Memory B cell (primary cell): Measurements from ENCODE around the gene PLAU.
"Not testable (repeated sequence)": the region's sequence is repeated elsewhere in the genome, so short reads cannot be mapped to it uniquely, and the experiment has no call there.

Source experiments
- ATAC-seq: fragments of 150-1000 bp; cut with Tn5 transposase; 2 replicates; pipeline ENCODE4 v1.10.0; 2021; ENCODE audit warnings: low read depth, mild to moderate bottlenecking, moderate library complexity
- DNase-seq, 2 donors: peaks; one replicate each; pipeline ENCODE4 v3.0.0; 2022; ENCODE audit warnings: low spot score in 2 of 2
- H3K27ac Mint-ChIP-seq: one replicate; pipeline ENCODE4 v1.8.0; 2022; ENCODE audit warnings: mild to moderate bottlenecking, moderate library complexity, mixed read lengths
- H3K27me3 Mint-ChIP-seq: one replicate; pipeline ENCODE4 v1.8.0; 2022; ENCODE audit warnings: mixed read lengths
- H3K36me3 Mint-ChIP-seq: one replicate; pipeline ENCODE4 v1.8.0; 2022; ENCODE audit warnings: mild to moderate bottlenecking, mixed read lengths
- H3K4me1 Mint-ChIP-seq: one replicate; pipeline ENCODE4 v1.8.0; 2022; ENCODE audit warnings: mixed read lengths
- H3K4me3 Mint-ChIP-seq: one replicate; pipeline ENCODE4 v1.8.0; 2022; ENCODE audit warnings: mild to moderate bottlenecking, moderate library complexity, mixed read lengths
- H3K9me3 Mint-ChIP-seq: one replicate; pipeline ENCODE4 v1.8.0; 2022; ENCODE audit warnings: mixed read lengths

The PLAU gene

DNA sequence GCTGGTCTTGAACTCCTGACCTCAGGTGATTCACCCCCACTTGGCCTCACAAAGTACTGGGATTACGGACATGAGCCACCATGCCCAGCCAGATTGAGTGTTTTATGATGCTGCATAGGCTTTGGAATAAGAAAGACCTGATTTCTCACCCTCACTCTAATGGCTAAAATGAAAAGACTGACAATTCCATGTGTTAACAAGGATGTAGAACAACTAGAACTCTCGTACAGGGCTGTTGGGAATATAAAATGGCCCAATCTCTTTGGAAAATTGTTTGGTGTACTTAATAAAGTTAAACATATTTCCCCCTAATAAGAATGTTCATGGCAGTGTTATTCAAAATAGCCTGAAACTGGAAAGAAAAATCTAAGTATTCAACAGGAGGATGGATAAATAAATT lies 43.8 kb downstream of the PLAU start:
- no peak overlapping the region for H3K4me3 Mint-ChIP-seq
- no peaks in the 10 kb centered on the region for H3K36me3 Mint-ChIP-seq
- no peak overlapping the region for H3K27ac Mint-ChIP-seq
- no peaks in the 10 kb centered on the region for H3K9me3 Mint-ChIP-seq
- H3K4me1 Mint-ChIP-seq: peaks cover 24% of the 10 kb centered on the region
- no peaks in the 10 kb centered on the region for H3K27me3 Mint-ChIP-seq
- DNase-seq (no peak), ATAC-seq (no peak)

DNA sequence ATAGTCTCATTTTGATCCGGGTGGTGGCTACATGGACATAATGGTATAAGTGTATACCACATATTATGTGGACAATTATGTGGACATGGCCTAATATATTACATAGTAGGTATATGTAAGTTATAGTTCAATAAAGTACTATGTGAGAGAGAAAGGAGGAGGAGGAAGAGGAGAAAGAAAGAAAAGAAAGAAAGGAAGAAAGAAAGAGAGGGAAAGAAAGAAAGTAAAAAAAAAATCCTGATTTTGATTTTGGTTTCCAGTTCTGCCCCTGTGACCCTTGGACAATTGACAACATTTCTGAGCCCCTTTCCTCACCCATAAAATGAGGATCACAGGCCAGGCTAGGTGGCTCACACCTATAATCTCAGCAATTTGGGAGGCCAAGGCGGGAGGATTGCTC lies 44.8 kb downstream of the PLAU start:
- Mint-ChIP-seq H3K4me1 (peaks cover 34% of the 10 kb centered on the region), H3K4me3 (peak overlapping the region; percentile 59), H3K27ac (peak overlapping the region; percentile 90)

DNA sequence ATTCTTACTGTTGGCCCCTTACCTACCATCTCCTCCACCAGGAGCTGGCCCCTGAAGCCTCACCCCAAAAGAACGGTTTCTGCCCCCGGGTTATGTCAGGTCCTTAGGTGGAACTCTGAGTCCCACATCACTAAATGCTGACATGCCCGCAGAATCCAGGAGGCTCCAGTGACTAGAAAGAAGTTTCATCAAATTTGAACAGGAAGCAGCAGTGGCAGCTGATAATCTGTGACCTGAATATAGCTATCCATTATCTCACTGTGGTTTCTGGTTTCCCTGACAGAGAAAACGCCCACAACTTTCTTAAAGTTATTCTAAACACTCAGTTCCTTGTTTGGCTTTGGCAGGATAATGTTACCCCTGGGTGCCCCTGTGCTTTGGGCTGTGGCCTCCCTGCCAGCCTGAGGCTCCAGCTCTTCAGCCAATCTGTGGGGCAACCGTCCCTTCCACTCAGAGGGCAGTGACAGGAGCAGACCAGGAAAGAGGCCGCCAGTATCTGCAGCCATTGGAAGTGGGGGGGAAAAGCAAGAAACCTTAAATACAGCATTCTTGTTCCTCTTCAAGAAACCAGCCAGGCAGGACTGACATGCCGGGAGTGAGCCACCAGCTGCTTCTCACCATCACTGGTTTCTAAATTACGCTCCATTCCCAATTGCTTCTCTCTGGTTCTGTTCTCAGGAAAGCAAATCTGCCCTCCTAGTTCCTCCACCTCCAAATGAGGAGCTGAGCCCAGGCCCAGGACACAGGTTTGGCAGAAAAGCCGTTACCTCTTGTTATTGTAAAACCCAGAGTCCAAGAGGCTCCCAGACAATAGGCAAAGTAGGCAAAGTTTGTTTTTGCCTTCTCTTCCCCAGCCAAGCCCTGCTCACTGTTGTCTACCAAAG lies 45.8 kb downstream of the PLAU start:
- Mint-ChIP-seq H3K36me3 (no peaks in the 10 kb centered on the region), H3K27me3 (no peaks in the 10 kb centered on the region), H3K4me1 (peaks cover 38% of the 10 kb centered on the region)

More for the DNA sequence above, 44.8 kb downstream of the PLAU start:
- DNase-seq: no peak
- H3K9me3 Mint-ChIP-seq: no peaks in the 10 kb centered on the region
- no peak for ATAC-seq
- H3K36me3 Mint-ChIP-seq: no peaks in the 10 kb centered on the region
- H3K27me3 Mint-ChIP-seq: no peaks in the 10 kb centered on the region

DNA sequence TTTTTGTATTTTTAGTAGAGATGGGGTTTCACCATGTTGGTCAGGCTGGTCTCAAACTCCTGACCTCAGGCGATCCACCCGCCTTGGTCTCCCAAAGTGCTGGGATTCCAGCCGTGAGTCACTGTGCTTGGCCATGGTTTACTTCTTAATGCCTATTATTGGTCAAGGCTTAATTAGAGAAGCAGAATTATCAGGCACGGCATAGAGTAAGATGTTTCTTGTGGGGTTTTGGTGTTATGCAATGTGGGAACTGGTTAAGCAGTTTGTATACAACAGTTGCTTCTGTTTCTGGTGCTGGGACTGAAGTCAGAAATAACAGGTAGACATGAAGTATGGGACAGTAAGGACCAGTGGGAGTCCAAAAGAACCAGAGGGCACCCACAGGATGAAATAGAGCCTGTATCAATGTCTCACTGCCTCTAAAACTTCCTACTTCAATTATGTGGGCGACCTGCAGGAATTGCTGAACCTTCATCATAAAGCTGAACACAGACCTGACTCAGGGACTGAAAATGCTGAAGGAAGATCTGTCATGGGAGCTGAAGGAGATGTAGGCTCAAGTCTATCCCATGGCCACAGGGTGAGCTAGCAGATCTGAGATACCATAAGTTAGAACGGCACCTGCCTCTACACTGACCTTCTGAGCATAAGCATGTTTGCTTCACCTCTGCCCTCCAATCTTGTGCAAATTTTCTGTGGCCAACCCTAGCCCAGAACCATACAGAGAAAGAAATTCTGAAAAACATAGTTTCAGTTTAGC lies 48.7 kb downstream of the PLAU start:
- Mint-ChIP-seq H3K4me1 (peaks cover 38% of the 10 kb centered on the region), H3K9me3 (no peaks in the 10 kb centered on the region), H3K4me3 (no peak overlapping the region), H3K36me3 (no peaks in the 10 kb centered on the region), H3K27me3 (no peaks in the 10 kb centered on the region), H3K27ac (peak overlapping the region; percentile 95)
- DNase-seq (no peak), ATAC-seq (no peak)

More for the DNA sequence above, 45.8 kb downstream of the PLAU start:
- Mint-ChIP-seq H3K9me3 (no peaks in the 10 kb centered on the region), H3K27ac (peak overlapping the region; percentile 95), H3K4me3 (peak overlapping the region; percentile 80)
- DNase-seq (peak; percentile 33 to 53), ATAC-seq (peak; percentile 69)

DNA sequence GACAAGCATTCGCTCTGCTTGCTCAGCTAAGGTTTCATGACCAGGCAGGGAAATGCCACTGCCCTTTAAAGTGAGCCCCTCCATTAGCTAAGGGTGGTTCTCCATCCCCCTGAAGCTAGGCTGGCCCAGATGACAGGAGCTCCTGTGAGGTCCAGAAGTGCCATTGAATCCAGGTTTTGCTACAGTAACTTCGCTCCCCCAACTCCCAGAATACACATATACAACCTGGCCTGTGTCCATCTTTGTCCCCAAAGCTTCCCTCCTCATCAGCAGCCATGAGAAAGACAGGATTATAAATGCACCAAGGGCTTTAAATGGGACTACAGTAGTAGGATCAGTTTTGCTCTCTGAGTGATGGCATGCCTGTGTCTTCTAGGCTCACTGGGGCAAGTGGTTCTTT lies 51.5 kb downstream of the PLAU start:
- DNase-seq (no peak), ATAC-seq (no peak)
- H3K27me3 Mint-ChIP-seq: no peaks in the 10 kb centered on the region
- no peak overlapping the region for H3K27ac Mint-ChIP-seq
- no peak overlapping the region for H3K4me3 Mint-ChIP-seq
- peaks cover 25% of the 10 kb centered on the region for H3K4me1 Mint-ChIP-seq
- H3K36me3 Mint-ChIP-seq: no peaks in the 10 kb centered on the region
- no peaks in the 10 kb centered on the region for H3K9me3 Mint-ChIP-seq

DNA sequence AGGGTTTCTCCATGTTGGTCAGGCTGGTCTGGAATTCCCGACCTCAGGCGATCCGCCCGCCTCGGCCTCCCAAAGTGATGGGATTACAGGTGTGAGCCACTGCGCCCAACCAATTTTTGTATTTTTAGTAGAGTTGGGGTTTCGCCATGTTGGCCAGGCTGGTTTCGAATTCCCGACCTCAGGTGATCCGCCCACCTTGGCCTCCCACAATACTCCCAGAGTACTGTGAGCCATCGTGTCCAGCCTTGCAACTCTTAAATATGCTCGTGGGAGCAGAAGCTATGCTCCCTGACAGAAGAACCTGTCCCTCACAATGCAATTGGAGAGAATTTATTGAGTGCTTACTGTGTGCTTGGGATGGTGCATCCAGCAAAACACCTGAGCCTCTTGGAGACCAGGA lies 52.6 kb downstream of the PLAU start:
- not testable (repeated sequence) for H3K4me3 Mint-ChIP-seq

DNA sequence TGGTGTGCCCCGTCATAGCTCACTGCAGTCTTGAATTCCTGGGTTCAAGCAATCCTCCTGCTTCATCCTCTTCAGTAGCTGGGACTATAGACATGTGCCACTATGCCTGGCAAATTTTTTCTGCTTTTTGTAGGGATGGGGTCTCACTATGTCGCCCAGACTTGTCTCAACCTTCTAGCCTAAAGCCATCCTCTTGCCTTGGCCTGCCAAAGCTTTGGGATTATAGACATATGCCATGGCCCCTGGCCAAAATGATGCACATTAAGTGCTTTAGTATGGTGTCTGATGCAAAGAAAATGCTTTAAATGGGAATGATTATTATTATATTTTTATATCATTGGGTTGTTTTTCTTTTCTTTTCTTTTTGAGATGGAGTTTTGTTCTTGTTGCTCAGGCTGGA lies 53.8 kb downstream of the PLAU start:
- Mint-ChIP-seq H3K4me1 (peaks cover 13% of the 10 kb centered on the region), H3K4me3 (no peak overlapping the region), H3K36me3 (no peaks in the 10 kb centered on the region), H3K9me3 (no peaks in the 10 kb centered on the region), H3K27ac (no peak overlapping the region), H3K27me3 (no peaks in the 10 kb centered on the region)
- ATAC-seq (no peak), DNase-seq (no peak)

More for the DNA sequence above, 52.6 kb downstream of the PLAU start:
- not testable (repeated sequence) for DNase-seq, H3K36me3 Mint-ChIP-seq, H3K27ac Mint-ChIP-seq, H3K27me3 Mint-ChIP-seq, H3K9me3 Mint-ChIP-seq, ATAC-seq
- peaks cover 23% of the 10 kb centered on the region for H3K4me1 Mint-ChIP-seq

DNA sequence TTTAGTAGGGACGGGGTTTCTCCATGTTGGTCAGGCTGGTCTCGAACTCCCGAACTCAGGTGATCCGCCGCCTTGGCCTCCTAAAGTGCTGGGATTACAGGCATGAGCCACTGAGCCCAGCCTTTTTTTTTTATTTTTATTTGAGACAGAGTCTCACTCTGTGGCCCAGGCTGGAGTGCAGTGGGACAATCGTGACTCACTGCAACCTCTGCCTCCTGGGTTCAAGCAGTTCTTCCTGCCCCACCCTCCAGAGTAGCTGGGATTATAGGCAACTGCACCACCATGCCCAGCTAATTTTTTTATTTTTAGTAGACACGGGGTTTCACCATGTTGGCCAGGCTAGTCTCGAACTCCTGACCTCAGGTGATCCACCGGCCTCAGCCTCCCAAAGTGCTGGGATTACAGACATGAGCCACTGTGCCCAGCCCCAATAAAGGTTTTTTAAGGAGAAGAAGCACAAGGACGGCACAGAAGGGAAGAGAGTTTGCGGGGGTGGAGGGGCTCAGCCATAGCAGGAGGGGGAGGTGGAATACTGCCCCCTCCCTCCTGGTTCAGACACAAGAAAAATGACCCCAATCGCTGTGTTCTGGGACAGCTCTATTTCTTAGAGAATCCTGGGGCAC lies 54.4 kb downstream of the PLAU start:
- H3K4me3 Mint-ChIP-seq, H3K9me3 Mint-ChIP-seq, ATAC-seq, DNase-seq, H3K36me3 Mint-ChIP-seq, H3K27me3 Mint-ChIP-seq, H3K4me1 Mint-ChIP-seq, H3K27ac Mint-ChIP-seq: not testable (repeated sequence)

DNA sequence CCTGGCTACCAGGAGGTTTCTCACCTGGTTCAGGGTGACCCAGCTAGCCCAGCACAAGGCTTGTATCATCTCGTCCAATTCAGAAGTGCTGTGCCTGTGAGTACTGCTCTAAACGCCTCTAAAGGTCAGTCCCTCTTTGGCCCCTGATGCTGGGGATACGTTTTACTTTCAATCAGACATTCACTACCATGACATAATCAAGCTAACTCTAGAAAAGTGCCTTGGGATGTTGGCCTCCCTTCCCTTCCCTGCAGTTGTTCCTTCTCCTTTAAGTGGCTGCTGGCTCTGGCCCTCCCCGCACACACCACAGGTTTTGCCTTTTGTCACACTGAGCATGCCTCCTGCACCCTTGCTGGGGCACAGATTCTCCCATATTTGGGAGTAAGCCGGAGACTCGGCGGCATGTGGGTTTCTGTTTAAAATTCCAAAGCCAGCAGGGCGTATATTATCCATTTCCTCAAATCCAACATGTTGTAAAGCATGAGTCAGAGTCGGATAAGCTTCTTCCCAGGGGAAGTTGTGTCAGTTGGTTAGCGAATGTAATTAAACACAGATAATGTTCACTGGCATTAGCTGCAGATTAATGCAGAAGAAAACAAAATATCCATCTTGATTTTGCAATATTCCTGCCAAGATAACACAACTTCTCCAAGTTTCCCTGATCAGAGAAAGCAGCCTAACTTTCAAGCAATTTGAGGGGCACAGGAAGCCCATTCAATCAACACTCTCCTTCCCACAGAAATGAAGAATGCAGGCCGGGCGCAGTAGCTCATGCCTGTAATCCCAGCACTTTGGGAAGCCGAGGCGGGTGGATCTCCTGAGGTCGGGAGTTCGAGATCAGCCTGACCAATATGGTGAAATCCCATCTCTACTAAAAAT lies 55.2 kb downstream of the PLAU start:
- ATAC-seq (no peak), DNase-seq (no peak)
- Mint-ChIP-seq H3K27me3 (no peaks in the 10 kb centered on the region), H3K36me3 (no peaks in the 10 kb centered on the region), H3K4me1 (peaks cover 3% of the 10 kb centered on the region), H3K4me3 (no peak overlapping the region), H3K27ac (no peak overlapping the region), H3K9me3 (no peaks in the 10 kb centered on the region)

DNA sequence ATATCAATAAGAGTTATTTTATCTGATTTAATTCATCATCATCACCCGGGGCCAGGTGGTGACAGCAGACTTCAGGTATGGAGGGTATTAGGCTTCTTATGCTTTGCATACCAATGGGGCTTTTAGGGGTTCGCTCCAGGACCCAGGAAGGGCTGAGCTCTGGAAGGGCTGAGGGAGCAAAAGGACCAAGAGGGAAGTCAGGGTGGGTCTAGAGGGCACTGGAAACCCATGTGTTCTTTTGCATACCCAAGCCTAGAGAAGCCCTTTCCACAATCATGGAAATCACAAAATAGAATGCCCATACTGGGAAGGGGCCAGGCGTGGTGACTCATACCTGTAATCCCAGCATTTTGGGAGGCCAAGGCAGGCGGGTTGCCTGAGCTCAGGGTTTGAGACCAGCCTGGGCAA lies 56.1 kb downstream of the PLAU start:
- DNase-seq: no peak
- Mint-ChIP-seq H3K27me3 (no peaks in the 10 kb centered on the region), H3K4me3 (no peak overlapping the region), H3K36me3 (no peaks in the 10 kb centered on the region), H3K9me3 (no peaks in the 10 kb centered on the region), H3K27ac (no peak overlapping the region), H3K4me1 (no peaks in the 10 kb centered on the region)
- ATAC-seq: no peak
